Stimulated activated CD4-positive, alpha-beta T cell treated with anti-CD3 and anti-CD28 coated beads, TNF-alpha, amount 100 ng/mL, for 4 hours (primary cell): ENCODE results near the gene KLHDC2.
"Not testable (repeated sequence)": the region's sequence is repeated elsewhere in the genome, so short reads cannot be mapped to it uniquely, and the experiment has no call there.

Source experiments
- DNase-seq, 3 experiments: peaks; one replicate each; pipeline ENCODE4 v3.0.0-alpha.2; 2020; ENCODE audit warnings: low read depth in 3 of 3

The KLHDC2 gene

DNA sequence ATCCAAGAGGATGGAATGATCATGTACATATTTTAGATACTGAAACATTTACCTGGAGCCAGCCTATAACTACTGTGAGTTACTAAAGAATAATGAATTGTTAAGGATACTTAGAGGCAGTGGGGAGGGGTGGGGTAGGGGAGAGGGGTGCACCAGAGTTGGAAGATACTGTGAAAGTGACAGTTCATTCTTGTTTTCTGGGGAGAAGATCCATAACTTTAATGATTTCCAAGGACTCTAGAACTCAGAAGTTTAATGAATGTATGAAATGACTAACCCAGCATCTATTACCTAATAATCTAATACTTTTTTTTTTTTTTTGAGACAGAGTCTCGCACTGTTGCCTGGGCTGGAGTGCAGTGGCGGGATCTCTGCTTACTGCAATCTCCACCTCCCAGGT is 10.5 kb downstream of the KLHDC2 start:
- no peak for DNase-seq

DNA sequence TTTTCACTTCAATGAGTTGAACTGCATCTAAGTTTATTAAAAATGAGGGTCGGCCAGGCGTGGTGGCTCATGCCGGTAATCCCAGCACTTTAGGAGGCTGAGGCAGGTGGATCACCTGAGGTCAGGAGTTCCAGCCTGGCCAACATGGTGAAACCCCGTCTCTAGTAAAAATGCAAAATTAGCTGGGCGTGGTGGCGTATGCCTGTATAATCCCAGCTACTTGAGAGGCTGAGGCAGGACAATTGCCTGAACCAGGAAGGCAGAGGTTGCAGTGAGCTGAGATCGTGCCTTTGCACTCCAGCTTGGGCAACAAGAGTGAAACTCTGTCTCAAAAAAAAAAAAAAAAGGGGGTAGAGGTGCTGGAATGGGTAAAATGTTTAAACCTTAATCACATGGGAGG is 13.1 kb downstream of the KLHDC2 start:
- DNase-seq, result not testable (repeated sequence)

DNA sequence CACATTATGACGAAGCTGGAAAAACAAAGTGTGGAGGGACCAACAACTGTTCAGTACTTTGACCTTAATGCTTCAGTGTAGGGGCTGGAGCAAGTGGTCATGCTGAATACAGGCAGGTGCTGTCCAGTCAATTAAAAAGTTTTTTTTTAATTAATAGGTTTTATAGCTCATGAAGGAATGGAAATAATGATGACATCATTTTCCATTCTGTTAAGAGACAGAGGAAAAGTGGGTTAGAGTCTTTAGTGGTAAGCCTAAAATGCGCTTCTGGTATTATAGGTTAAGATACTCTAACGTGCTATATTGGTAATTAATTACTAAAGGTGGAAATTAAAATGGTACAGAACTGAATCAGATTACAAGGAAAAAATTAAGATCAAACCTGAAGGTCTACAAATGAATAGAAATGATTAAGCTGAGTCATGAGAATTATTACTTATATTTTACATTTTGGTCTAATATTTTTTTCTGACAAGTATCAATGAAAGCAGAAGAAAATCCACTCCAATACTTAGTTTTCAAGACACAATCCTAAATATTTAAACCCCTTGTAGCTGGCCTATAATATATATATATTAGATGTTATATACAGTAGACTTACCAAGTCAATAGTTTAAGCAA is 15.6 kb downstream of the KLHDC2 start:
- DNase-seq, result no peak

DNA sequence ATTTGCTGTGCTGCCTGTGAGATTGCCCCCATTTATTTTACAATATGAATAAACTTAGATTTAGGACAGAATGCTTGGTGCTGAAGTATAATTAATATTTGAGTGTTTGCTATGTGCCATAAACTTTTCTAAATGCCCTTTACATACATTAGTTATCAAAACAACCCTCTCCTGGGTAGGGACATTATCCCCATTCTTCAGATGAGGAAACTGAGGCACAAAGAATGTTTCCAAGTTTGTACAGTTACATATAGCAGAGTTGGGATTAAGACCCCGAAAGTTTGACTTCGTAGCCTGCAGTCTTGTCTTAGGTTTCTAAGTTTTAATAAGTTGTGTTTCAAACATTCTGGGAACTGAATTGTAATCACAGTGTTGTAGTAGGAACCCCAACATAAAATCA is 18.4 kb downstream of the KLHDC2 start:
- no peak for DNase-seq

DNA sequence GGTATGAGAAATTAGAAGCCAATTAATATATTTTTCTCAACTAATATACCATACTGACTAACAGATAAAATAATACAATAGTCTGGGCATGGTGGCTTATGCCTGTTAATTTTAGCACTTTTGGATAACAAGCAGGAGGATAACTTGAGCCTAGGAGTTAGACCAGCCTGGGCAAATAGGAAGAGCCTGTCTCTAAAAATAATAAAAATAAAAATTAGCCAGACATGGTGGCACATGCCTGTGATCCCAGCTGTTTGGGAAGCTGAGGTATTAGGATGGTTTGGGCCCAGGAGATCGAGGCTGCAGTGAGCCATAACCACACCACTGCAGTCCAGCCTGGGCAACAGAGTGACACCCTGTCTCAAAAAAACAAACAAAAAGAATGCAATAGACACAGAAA is 24.7 kb downstream of the KLHDC2 start:
- DNase-seq, result no peak

DNA sequence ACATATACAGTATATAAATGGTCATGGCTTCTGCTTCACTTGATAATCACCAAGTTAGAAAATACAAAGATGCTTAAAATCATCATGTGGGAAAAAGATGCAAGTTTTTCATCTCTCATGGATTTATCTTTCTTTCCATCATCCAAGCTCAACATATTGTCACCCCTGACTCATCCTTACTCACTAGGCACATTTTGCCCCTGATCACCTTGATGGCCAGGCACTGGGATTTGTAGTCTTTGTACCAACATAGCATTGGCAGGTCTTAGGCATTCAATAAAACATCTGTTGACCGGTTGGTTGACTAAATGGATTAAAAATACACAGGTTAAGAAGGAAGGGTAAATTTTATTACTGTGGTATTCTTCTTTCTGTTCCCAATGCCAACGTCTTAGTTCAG is 28.1 kb downstream of the KLHDC2 start:
- DNase-seq, result no peak

DNA sequence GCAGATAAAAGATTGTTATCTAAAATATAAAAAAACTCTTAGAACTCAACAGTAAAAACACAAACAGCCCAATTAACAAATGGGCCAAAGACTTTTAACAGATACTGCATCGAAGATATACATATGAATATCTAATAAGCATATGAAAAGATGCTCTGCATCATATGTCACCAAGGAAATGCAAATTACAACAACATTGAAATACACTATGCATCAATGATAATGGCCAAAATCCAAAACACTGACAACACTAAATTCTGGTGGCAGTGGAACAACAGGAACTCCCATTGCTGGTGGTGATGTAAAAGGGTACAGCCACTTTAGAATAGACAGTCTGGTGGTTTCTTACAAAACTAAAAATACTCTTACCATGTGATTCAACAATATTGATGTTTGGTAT is 40.8 kb downstream of the KLHDC2 start:
- DNase-seq, result no peak

DNA sequence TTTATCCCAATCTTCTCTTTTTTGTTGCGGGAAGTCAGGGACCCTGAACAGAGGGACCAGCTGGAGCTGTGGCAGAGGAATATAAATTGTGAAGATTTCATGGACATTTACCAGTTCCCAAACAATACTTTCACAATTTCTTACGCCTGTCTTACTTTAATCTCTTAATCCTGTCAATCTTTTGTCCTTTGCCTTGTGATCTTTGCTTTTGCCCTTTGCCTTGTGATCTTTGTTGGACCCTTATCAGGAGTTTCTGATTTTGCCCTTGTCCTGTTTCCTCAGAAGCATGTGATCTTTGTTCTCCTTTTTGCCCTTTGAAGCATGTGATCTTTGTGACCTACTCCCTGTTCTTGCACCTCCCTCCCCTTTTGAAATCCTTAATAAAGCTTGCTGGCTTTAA is 48.2 kb downstream of the KLHDC2 start:
- DNase-seq, result not testable (repeated sequence)

DNA sequence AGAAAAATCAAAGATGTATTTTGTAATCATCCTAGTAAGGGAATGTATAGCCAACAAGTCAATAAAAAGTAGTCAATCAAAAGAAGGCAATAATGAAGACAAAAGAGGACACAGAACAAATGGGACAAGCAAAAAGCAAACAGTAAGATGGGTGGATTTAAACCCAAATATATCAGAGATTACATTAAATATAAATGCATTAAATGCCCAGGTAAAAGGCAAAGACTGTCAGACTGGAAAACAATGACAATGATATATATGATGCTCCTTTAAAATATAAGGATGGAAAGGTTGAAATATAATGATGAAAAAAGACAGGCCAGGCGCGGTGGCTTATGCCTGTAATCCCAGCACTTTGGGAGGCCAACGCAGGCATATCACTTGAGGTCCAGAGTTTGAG is 48.9 kb downstream of the KLHDC2 start:
- no peak for DNase-seq

DNA sequence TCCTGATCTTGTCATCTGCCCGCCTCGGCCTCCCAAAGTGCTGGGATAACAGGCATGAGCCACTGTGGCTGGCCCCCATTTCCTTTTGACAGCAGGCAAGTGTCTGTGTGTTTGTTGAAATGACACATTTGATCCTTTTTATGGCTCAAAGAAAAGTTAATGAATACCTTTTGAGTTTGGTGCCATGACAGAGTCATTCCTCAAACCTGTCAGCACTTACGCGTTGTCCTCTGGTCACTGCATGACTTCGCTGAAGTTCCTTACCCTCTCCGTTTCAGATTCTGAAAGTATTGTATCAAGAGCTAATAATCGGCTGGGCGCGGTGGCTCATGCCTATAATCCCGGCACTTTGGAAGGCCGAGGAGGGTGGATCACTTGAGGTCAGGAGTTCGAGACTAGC is 52.2 kb downstream of the KLHDC2 start:
- DNase-seq, result no peak

DNA sequence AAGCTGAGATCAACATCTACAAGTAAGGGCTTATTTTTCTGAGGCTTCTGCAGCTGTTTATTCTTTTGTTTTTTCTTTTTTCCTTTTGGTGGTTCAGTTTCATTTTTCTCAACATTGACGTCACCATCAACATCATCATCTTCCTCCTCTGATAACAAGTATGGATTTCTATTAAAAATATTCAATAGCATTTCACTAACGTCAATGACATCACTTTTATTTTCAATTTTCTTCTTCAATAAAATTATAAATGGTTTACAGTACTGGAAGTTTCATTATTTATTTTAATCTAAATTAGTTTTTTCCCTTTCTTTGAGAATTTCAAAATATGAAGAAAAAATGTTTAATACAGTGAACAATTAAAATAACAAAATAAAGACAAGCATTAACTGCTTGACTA is 60.7 kb downstream of the KLHDC2 start:
- no peak for DNase-seq
